CD4-positive, alpha-beta T cell (primary cell): ENCODE measurements around the gene ADARB2. TPM values are rescaled to one million over a fixed set of nuclear protein-coding genes. Genes with fewer than 3 reads are reported as not detected.

Experiments used
- ATAC-seq: fragments of 200-7000 bp; cut with Tn5 transposase; one replicate; pipeline ENCODE4 v1.10.0; 2022; ENCODE audit warnings: mild to moderate bottlenecking; ENCODE audit not compliant: poor library complexity
- CTCF ChIA-PET: fragments of 350-600 bp; sonication (Branson Sonifier 250); formaldehyde crosslinking; loops from one replicate; lab custom pipeline; 2021; ENCODE audit warnings: antibody characterized with exemption, inconsistent platforms; lab: Charles Lee
- POLR2A ChIA-PET: fragments of 350-600 bp; sonication (Branson Sonifier 250); formaldehyde crosslinking; loops from one replicate; lab custom pipeline; 2021; ENCODE audit warnings: antibody characterized with exemption, inconsistent platforms; lab: Charles Lee
- DNase-seq, 14 experiments: peaks; one replicate each; pipeline ENCODE4 v3.0.0-alpha.2; 2013 to 2020; ENCODE audit warnings: mixed read lengths in 2 of 14
- H3K27ac ChIP-seq, 2 donors: one replicate each; pipeline versions ENCODE4 v1.5.1 to v1.7.0; 2013; ENCODE audit warnings: low read length in 2 of 2, low read depth in 1 of 2, mild to moderate bottlenecking in 1 of 2
- H3K27me3 ChIP-seq, 2 experiments: 1 replicate in 1 of 2; 2 replicates in 1 of 2; pipeline versions ENCODE4 v1.6.1 to v1.7.0; 2013; ENCODE audit warnings: low read length in 2 of 2, control low read depth in 1 of 2, mild to moderate bottlenecking in 1 of 2, moderate library complexity in 1 of 2; ENCODE audit not compliant: insufficient read depth in 2 of 2, control insufficient read depth in 1 of 2
- H3K36me3 ChIP-seq: one replicate; pipeline ENCODE4 v1.6.1; 2013; ENCODE audit warnings: low read length, control low read depth; ENCODE audit not compliant: insufficient read depth
- H3K4me1 ChIP-seq: one replicate; pipeline ENCODE4 v1.6.1; 2013; ENCODE audit warnings: low read length, control low read depth; ENCODE audit not compliant: insufficient read depth
- H3K4me3 ChIP-seq: one replicate; pipeline ENCODE4 v1.5.1; 2013; ENCODE audit warnings: mild to moderate bottlenecking, low read length, moderate library complexity
- H3K9me3 ChIP-seq, 2 experiments: 1 replicate in 1 of 2; 2 replicates in 1 of 2; pipeline versions ENCODE4 v1.6.1 to v1.7.0; 2013; ENCODE audit warnings: low read length in 2 of 2, mild to moderate bottlenecking in 2 of 2, control low read depth in 1 of 2, moderate library complexity in 1 of 2; ENCODE audit not compliant: control insufficient read depth in 1 of 2, insufficient read depth in 1 of 2
- H3K27ac Mint-ChIP-seq: one replicate; pipeline ENCODE4 v1.8.0; 2020; ENCODE audit warnings: mixed read lengths
- H3K27me3 Mint-ChIP-seq: one replicate; pipeline ENCODE4 v1.8.0; 2021; ENCODE audit warnings: mixed read lengths
- H3K36me3 Mint-ChIP-seq: one replicate; pipeline ENCODE4 v1.8.0; 2021; ENCODE audit warnings: low read depth, mixed read lengths
- H3K4me1 Mint-ChIP-seq: one replicate; pipeline ENCODE4 v1.8.0; 2021; ENCODE audit warnings: low read depth, mixed read lengths
- H3K4me3 Mint-ChIP-seq: one replicate; pipeline ENCODE4 v1.8.0; 2020; ENCODE audit warnings: mild to moderate bottlenecking, mixed read lengths
- H3K9me3 Mint-ChIP-seq: one replicate; pipeline ENCODE4 v1.8.0; 2020; ENCODE audit warnings: mixed read lengths
- CTCF ChIP-seq: fragments of 200-600 bp; IDR thresholded peaks from one replicate; pipeline ENCODE4 v1.8.0; 2022; ENCODE audit warnings: antibody characterized with exemption, mild to moderate bottlenecking
- intact Hi-C, 2 experiments: fragments of 100-400 bp; cut with DNase I in 1 of 2; cut with micrococcal nuclease in 1 of 2; formaldehyde crosslinking; loops; one replicate each; pipeline versions ENCODE4 v1.15.1 to v1.9.0; 2023 to 2025; cut with DNase I, micrococcal nuclease
- total RNA-seq, 174 experiments: library from RNA in 2 of 174; stranded (reverse) in 2 of 174; gene quantifications; one replicate each; pipeline ENCODE4 v1.2.3 and lab custom pipeline; 2021 to 2026

ADARB2 gene
- total RNA-seq, 2 experiments from 2014 or later = 0.14 TPM; not detected in 1

- ChIA-PET POLR2A (no interaction called here), CTCF (no interaction called here)
- DNase-seq = no peak
- H3K9me3 ChIP-seq = no peaks in the 10 kb centered on the region
- H3K27me3 ChIP-seq = no peaks in the 10 kb centered on the region
- Mint-ChIP-seq H3K9me3 (no peaks in the 10 kb centered on the region), H3K36me3 (no peaks in the 10 kb centered on the region), H3K4me1 (no peaks in the 10 kb centered on the region), H3K27me3 (no peaks in the 10 kb centered on the region), H3K4me3 (no peak overlapping the region), H3K27ac (no peak overlapping the region)
- H3K4me3 ChIP-seq = no peak overlapping the region
- intact Hi-C loops = no loop called here
- no peak overlapping the region for H3K27ac ChIP-seq
- no peak for ATAC-seq
- no peaks in the 10 kb centered on the region for H3K4me1 ChIP-seq
- TF ChIP-seq CTCF = no peak
- H3K36me3 ChIP-seq = no peaks in the 10 kb centered on the region
These were observed 471.1 kb downstream of the ADARB2 start for GRCh38 chr10:1266033-1266802.

- Mint-ChIP-seq H3K4me3 (no peak overlapping the region), H3K4me1 (no peaks in the 10 kb centered on the region), H3K27me3 (peaks cover 4% of the 10 kb centered on the region), H3K36me3 (no peaks in the 10 kb centered on the region), H3K9me3 (no peaks in the 10 kb centered on the region), H3K27ac (no peak overlapping the region)
- Histone ChIP-seq H3K27ac (no peak overlapping the region), H3K4me3 (no peak overlapping the region), H3K4me1 (no peaks in the 10 kb centered on the region), H3K36me3 (no peaks in the 10 kb centered on the region), H3K9me3 (no peaks in the 10 kb centered on the region), H3K27me3 (no peaks in the 10 kb centered on the region)
- intact Hi-C loops = no loop called here
- ATAC-seq (no peak), DNase-seq (no peak)
- TF ChIP-seq CTCF = no peak
- ChIA-PET POLR2A (no interaction called here), CTCF (no interaction called here)
These were observed 473.3 kb downstream of the ADARB2 start for GRCh38 chr10:1264001-1264400.

GRCh38 chr10:1257274-1257673 lies 480.1 kb downstream of the ADARB2 start:
- peaks cover 6% of the 10 kb centered on the region for H3K4me1 ChIP-seq
- ChIA-PET POLR2A (no interaction called here), CTCF (no interaction called here)
- H3K27me3 ChIP-seq = peaks cover 9 to 15% of the 10 kb centered on the region in 2 experiments
- intact Hi-C loops = no loop called here
- Mint-ChIP-seq H3K4me1 (peaks cover 18% of the 10 kb centered on the region), H3K36me3 (no peaks in the 10 kb centered on the region), H3K9me3 (peaks cover 4% of the 10 kb centered on the region), H3K27me3 (peaks cover 44% of the 10 kb centered on the region), H3K27ac (no peak overlapping the region), H3K4me3 (no peak overlapping the region)
- no peak for DNase-seq
- no peak for ATAC-seq
- no peaks in the 10 kb centered on the region for H3K36me3 ChIP-seq
- TF ChIP-seq CTCF = no peak
- no peak overlapping the region for H3K27ac ChIP-seq
- H3K9me3 ChIP-seq = peaks cover 0 to 9% of the 10 kb centered on the region in 2 experiments
- no peak overlapping the region for H3K4me3 ChIP-seq
